CD4-positive, alpha-beta T cell (primary cell): ENCODE results near the gene KRTAP10-1. TPM values are rescaled to one million over a fixed set of nuclear protein-coding genes. Genes with fewer than 3 reads are reported as not detected.

ENCODE experiments used
- ATAC-seq: fragments of 200-7000 bp; cut with Tn5 transposase; one replicate; pipeline ENCODE4 v1.10.0; 2022; ENCODE audit warnings: mild to moderate bottlenecking; ENCODE audit not compliant: poor library complexity
- CTCF ChIA-PET: fragments of 350-600 bp; sonication (Branson Sonifier 250); formaldehyde crosslinking; loops from one replicate; lab custom pipeline; 2021; ENCODE audit warnings: antibody characterized with exemption, inconsistent platforms; lab: Charles Lee
- POLR2A ChIA-PET: fragments of 350-600 bp; sonication (Branson Sonifier 250); formaldehyde crosslinking; loops from one replicate; lab custom pipeline; 2021; ENCODE audit warnings: antibody characterized with exemption, inconsistent platforms; lab: Charles Lee
- DNase-seq, 14 experiments: peaks; one replicate each; pipeline ENCODE4 v3.0.0-alpha.2; 2013 to 2020; ENCODE audit warnings: mixed read lengths in 2 of 14
- H3K27ac ChIP-seq, 2 donors: one replicate each; pipeline versions ENCODE4 v1.5.1 to v1.7.0; 2013; ENCODE audit warnings: low read length in 2 of 2, low read depth in 1 of 2, mild to moderate bottlenecking in 1 of 2
- H3K27me3 ChIP-seq, 2 experiments: 1 replicate in 1 of 2; 2 replicates in 1 of 2; pipeline versions ENCODE4 v1.6.1 to v1.7.0; 2013; ENCODE audit warnings: low read length in 2 of 2, control low read depth in 1 of 2, mild to moderate bottlenecking in 1 of 2, moderate library complexity in 1 of 2; ENCODE audit not compliant: insufficient read depth in 2 of 2, control insufficient read depth in 1 of 2
- H3K36me3 ChIP-seq: one replicate; pipeline ENCODE4 v1.6.1; 2013; ENCODE audit warnings: low read length, control low read depth; ENCODE audit not compliant: insufficient read depth
- H3K4me1 ChIP-seq: one replicate; pipeline ENCODE4 v1.6.1; 2013; ENCODE audit warnings: low read length, control low read depth; ENCODE audit not compliant: insufficient read depth
- H3K4me3 ChIP-seq: one replicate; pipeline ENCODE4 v1.5.1; 2013; ENCODE audit warnings: mild to moderate bottlenecking, low read length, moderate library complexity
- H3K9me3 ChIP-seq, 2 experiments: 1 replicate in 1 of 2; 2 replicates in 1 of 2; pipeline versions ENCODE4 v1.6.1 to v1.7.0; 2013; ENCODE audit warnings: low read length in 2 of 2, mild to moderate bottlenecking in 2 of 2, control low read depth in 1 of 2, moderate library complexity in 1 of 2; ENCODE audit not compliant: control insufficient read depth in 1 of 2, insufficient read depth in 1 of 2
- H3K27ac Mint-ChIP-seq: one replicate; pipeline ENCODE4 v1.8.0; 2020; ENCODE audit warnings: mixed read lengths
- H3K27me3 Mint-ChIP-seq: one replicate; pipeline ENCODE4 v1.8.0; 2021; ENCODE audit warnings: mixed read lengths
- H3K36me3 Mint-ChIP-seq: one replicate; pipeline ENCODE4 v1.8.0; 2021; ENCODE audit warnings: low read depth, mixed read lengths
- H3K4me1 Mint-ChIP-seq: one replicate; pipeline ENCODE4 v1.8.0; 2021; ENCODE audit warnings: low read depth, mixed read lengths
- H3K4me3 Mint-ChIP-seq: one replicate; pipeline ENCODE4 v1.8.0; 2020; ENCODE audit warnings: mild to moderate bottlenecking, mixed read lengths
- H3K9me3 Mint-ChIP-seq: one replicate; pipeline ENCODE4 v1.8.0; 2020; ENCODE audit warnings: mixed read lengths
- CTCF ChIP-seq: fragments of 200-600 bp; IDR thresholded peaks from one replicate; pipeline ENCODE4 v1.8.0; 2022; ENCODE audit warnings: antibody characterized with exemption, mild to moderate bottlenecking
- intact Hi-C, 2 experiments: fragments of 100-400 bp; cut with DNase I in 1 of 2; cut with micrococcal nuclease in 1 of 2; formaldehyde crosslinking; loops; one replicate each; pipeline versions ENCODE4 v1.15.1 to v1.9.0; 2023 to 2025; cut with DNase I, micrococcal nuclease
- total RNA-seq, 174 experiments: library from RNA in 2 of 174; stranded (reverse) in 2 of 174; gene quantifications; one replicate each; pipeline ENCODE4 v1.2.3 and lab custom pipeline; 2021 to 2026

Gene KRTAP10-1
- total RNA-seq, 2 experiments from 2014 or later = not detected

- Histone ChIP-seq H3K36me3 (no peaks in the 10 kb centered on the region), H3K27ac (no peak overlapping the region), H3K4me1 (peaks cover 13% of the 10 kb centered on the region), H3K4me3 (no peak overlapping the region), H3K9me3 (peaks cover 5 to 23% of the 10 kb centered on the region in 2 experiments), H3K27me3 (peaks cover 0 to 4% of the 10 kb centered on the region in 2 experiments)
- ATAC-seq = no peak
- ChIA-PET CTCF (no interaction called here), POLR2A (no interaction called here)
- Mint-ChIP-seq H3K4me3 (no peak overlapping the region), H3K27ac (no peak overlapping the region), H3K27me3 (no peaks in the 10 kb centered on the region), H3K4me1 (peaks cover 19% of the 10 kb centered on the region), H3K36me3 (peaks cover 21% of the 10 kb centered on the region), H3K9me3 (peaks cover 7% of the 10 kb centered on the region)
- no peak for DNase-seq
- intact Hi-C loops = no loop called here
- TF ChIP-seq CTCF = no peak
These were observed 12.7 kb upstream of the KRTAP10-1 start for GRCh38 chr21:44552681-44553080.

GRCh38 chr21:44552136-44552535 lies 12.1 kb upstream of the KRTAP10-1 start:
- H3K36me3 Mint-ChIP-seq = peaks cover 26% of the 10 kb centered on the region
- peaks cover 11% of the 10 kb centered on the region for H3K9me3 Mint-ChIP-seq
- no peaks in the 10 kb centered on the region for H3K27me3 Mint-ChIP-seq
- Histone ChIP-seq H3K4me3 (no peak overlapping the region), H3K36me3 (no peaks in the 10 kb centered on the region), H3K27me3 (peaks cover 0 to 4% of the 10 kb centered on the region in 2 experiments), H3K4me1 (peaks cover 18% of the 10 kb centered on the region), H3K27ac (no peak overlapping the region), H3K9me3 (peaks cover 6 to 19% of the 10 kb centered on the region in 2 experiments)
- no peak overlapping the region for H3K4me3 Mint-ChIP-seq
- H3K4me1 Mint-ChIP-seq = peaks cover 24% of the 10 kb centered on the region
- CTCF ChIA-PET = no interaction called here
- no peak for DNase-seq
- no peak for ATAC-seq
- TF ChIP-seq CTCF = no peak
- no peak overlapping the region for H3K27ac Mint-ChIP-seq
- POLR2A ChIA-PET = no interaction called here
- intact Hi-C loops = no loop called here

- ATAC-seq = no peak
- intact Hi-C loops = no loop called here
- no peak within 1 kb of the TSS for H3K4me3 Mint-ChIP-seq
- ChIA-PET CTCF (no interaction called here), POLR2A (no interaction called here)
- peaks cover 30% of the 10 kb centered on the region for H3K4me1 Mint-ChIP-seq
- TF ChIP-seq CTCF = no peak
- H3K9me3 Mint-ChIP-seq = peaks cover 18% of the 10 kb centered on the region
- no peak within 1 kb of the TSS for H3K4me3 ChIP-seq
- peaks cover 18% of the 10 kb centered on the region for H3K4me1 ChIP-seq
- H3K27me3 ChIP-seq = peaks cover 0 to 4% of the 10 kb centered on the region in 2 experiments
- peaks cover 13 to 20% of the 10 kb centered on the region in 2 experiments for H3K9me3 ChIP-seq
- H3K27me3 Mint-ChIP-seq = no peaks in the 10 kb centered on the region
- no peak within 1 kb of the TSS for H3K27ac Mint-ChIP-seq
- H3K36me3 Mint-ChIP-seq = peaks cover 33% of the 10 kb centered on the region
- H3K27ac ChIP-seq = no peak within 1 kb of the TSS
- DNase-seq = no peak
- no peaks in the 10 kb centered on the region for H3K36me3 ChIP-seq
These were observed 11.5 kb upstream of the KRTAP10-1 start, which contains the start of gene KRTAP10-2 for GRCh38 chr21:44551340-44551961. TSS of gene KRTAP10-2 (minus strand) at chr21:44551505. CDS start at chr21:44551458, 47 bp downstream.
